K562 (cell line): ENCODE measurements around the gene GFI1B. TPM values are rescaled to one million over a fixed set of nuclear protein-coding genes. Genes with fewer than 3 reads are reported as not detected.

ENCODE experiments used
- ATF7 ChIP-seq: fragments of 450-650 bp; IDR thresholded peaks from 2 replicates; pipeline ENCODE4 v1.7.1; 2014; ENCODE audit warnings: mild to moderate bottlenecking, moderate library complexity
- FOXJ3 ChIP-seq: sonication (generic); formaldehyde crosslinking; IDR thresholded peaks from 2 replicates; pipeline ENCODE4 v1.4.0; 2020; ENCODE audit warnings: mild to moderate bottlenecking, missing genetic modification reagents
- FOXK1 ChIP-seq: sonication (generic); formaldehyde crosslinking; IDR thresholded peaks from 2 replicates; pipeline ENCODE4 v1.8.0; 2022; ENCODE audit warnings: missing genetic modification reagents, mild to moderate bottlenecking, borderline replicate concordance
- KDM1A ChIP-seq, 2 experiments: fragments of 450-650 bp; IDR thresholded peaks; 2 replicates each; pipeline ENCODE4 v1.6.1; 2016; ENCODE audit warnings: mild to moderate bottlenecking in 2 of 2
- KLF1 ChIP-seq: fragments of 450-650 bp; IDR thresholded peaks from 2 replicates; pipeline ENCODE4 v1.6.1; 2016; ENCODE audit warnings: missing genetic modification characterization, missing compliant biosample characterization
- MYBL2 ChIP-seq, 2 experiments: fragments of 450-650 bp in 1 of 2; sonication (generic) in 1 of 2; formaldehyde crosslinking in 1 of 2; IDR thresholded peaks; 2 replicates each; pipeline versions ENCODE4 v1.6.1 to v1.8.1; 2017 to 2022; ENCODE audit warnings: borderline replicate concordance in 1 of 2, inconsistent platforms in 1 of 2, low read depth in 1 of 2, mild to moderate bottlenecking in 1 of 2, missing genetic modification reagents in 1 of 2, moderate library complexity in 1 of 2
- NR0B1 ChIP-seq: fragments of 450-650 bp; IDR thresholded peaks from one replicate; pipeline ENCODE4 v1.6.1; 2018; ENCODE audit warnings: mild to moderate bottlenecking, moderate library complexity; ENCODE audit not compliant: partially characterized antibody
- NR2C1 ChIP-seq, 2 experiments: fragments of 450-650 bp; IDR thresholded peaks; 2 replicates each; pipeline ENCODE4 v1.6.1; 2017; ENCODE audit warnings: mild to moderate bottlenecking in 2 of 2, antibody characterized with exemption in 1 of 2, inconsistent platforms in 1 of 2, missing compliant biosample characterization in 1 of 2, missing genetic modification characterization in 1 of 2
- RNF219 ChIP-seq: fragments of 250-450 bp; sonication (Bioruptor Pico); IDR thresholded peaks from 2 replicates; pipeline ENCODE4 v1.5.0; 2022; ENCODE audit warnings: mild to moderate bottlenecking
- RUNX1 ChIP-seq: sonication (generic); IDR thresholded peaks from 2 replicates; pipeline ENCODE4 v1.6.1; 2016; ENCODE audit warnings: antibody characterized with exemption, low read depth
- STAT5A ChIP-seq: IDR thresholded peaks from 2 replicates; pipeline ENCODE4 v1.6.1; 2012; ENCODE audit warnings: low read length, inconsistent platforms, borderline replicate concordance
- TOE1 ChIP-seq, 2 experiments: fragments of 450-650 bp in 1 of 2; sonication (generic) in 1 of 2; formaldehyde crosslinking in 1 of 2; IDR thresholded peaks; 2 replicates each; pipeline versions ENCODE4 v1.7.1 to v1.8.0; 2016 to 2022; ENCODE audit warnings: borderline replicate concordance in 2 of 2, mild to moderate bottlenecking in 2 of 2, antibody characterized with exemption in 1 of 2, inconsistent platforms in 1 of 2, low read depth in 1 of 2, missing genetic modification reagents in 1 of 2, moderate library complexity in 1 of 2
- ZBTB7A ChIP-seq: IDR thresholded peaks from 2 replicates; pipeline ENCODE4 v1.6.1; 2011; ENCODE audit warnings: low read depth, mild to moderate bottlenecking, low read length, moderate library complexity, borderline replicate concordance; ENCODE audit not compliant: control insufficient read depth
- ZNF431 ChIP-seq: sonication (generic); formaldehyde crosslinking; IDR thresholded peaks from 2 replicates; pipeline ENCODE4 v1.8.0; 2022; ENCODE audit warnings: mild to moderate bottlenecking, missing genetic modification reagents
- ZNF644 ChIP-seq: fragments of 200-800 bp; sonication (Bioruptor generic); IDR thresholded peaks from 2 replicates; pipeline ENCODE4 v1.6.1; 2016; ENCODE audit warnings: low read depth, missing genetic modification characterization, missing compliant biosample characterization
- polyA plus RNA-seq, 8 experiments: library from polyadenylated mRNA; depleted of rRNA in 4 of 8; stranded (reverse) in 5 of 8; unstranded in 3 of 8; fragments of >200 nt; fragmentation: Nextera tagmentation in 2 of 8; fragmentation: Illumina TruSeq in 1 of 8; extraction: Ambion mirVana in 2 of 8; extraction: Trizol in 1 of 8; gene quantifications; 2 replicates each; pipeline versions ENCODE4 v1.2.1 to v1.2.3, GENCODE V29; 2011 to 2014; ENCODE audit warnings: inconsistent platforms in 1 of 8, missing spikeins in 1 of 8
- total RNA-seq, 7 experiments: library from RNA; depleted of rRNA in 6 of 7; stranded (reverse); fragments of >200 nt in 6 of 7; fragmentation: Illumina TruSeq in 2 of 7; extraction: Trizol in 2 of 7; gene quantifications; 2 replicates each; pipeline versions ENCODE4 v1.2.1 to v1.2.3, GENCODE V29; 2011 to 2021; ENCODE audit warnings: low replicate concordance in 1 of 7
- TF ChIP-seq, protein P1 (sequence below): sonication (generic); formaldehyde crosslinking; IDR thresholded peaks from 2 replicates; pipeline ENCODE4 v1.8.0; 2022; ENCODE audit warnings: missing genetic modification reagents, mild to moderate bottlenecking, borderline replicate concordance

GFI1B gene
- total and polyA plus RNA-seq, 9 of the 15 experiments (the other 6 are each of a cell fraction or from before 2014, with no cell fraction given) = 8.0 to 75.7 (median 34.5) TPM

DNA sequence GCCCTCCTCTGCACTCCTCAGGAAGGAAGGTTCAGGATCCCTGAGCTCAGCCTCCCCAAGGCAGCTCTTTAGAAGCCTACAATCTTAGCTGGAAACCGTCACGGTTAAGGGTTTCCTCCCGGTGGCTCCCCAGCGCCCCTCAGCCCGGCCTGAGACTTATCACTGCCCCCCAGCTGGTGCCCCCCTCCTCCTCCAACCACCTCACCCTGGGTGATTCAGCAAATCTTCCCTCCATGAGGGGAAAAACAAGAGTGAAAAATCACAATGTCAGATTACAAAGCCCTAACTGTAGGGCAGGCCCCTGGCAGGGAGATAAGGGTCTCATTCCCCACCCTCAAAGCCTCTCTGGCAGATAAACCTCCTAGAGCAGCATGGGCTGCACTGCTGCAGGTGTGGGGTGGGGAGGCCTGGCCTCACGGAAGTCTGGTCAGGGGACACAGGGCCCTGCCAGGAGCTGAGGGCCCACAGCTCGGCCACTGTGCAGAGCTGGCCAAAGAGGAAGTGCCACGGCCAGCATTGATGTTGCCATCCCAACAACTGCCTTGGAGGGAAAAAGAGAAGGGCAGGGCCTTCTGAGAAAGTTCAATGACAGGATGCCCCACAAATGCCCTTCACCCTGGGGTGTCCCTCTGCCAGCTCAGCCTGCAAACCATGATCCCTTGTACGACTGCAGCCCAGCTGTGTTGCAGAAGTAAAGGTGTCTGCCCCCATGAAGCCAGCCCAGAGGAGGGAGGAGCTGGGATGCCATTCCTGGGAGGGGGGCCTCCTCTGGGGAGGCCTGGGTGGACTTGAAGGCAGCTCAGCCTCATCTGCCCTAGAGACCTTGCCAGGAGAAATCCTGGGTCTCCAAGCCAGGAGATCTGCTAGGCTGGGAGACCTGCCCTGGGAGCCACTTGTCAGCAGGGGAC is 25.9 kb downstream of the GFI1B start (continued):
- TF ChIP-seq FOXK1 (CRISPR knock-in tag) (no peak; the same call in 1 of the 2 replicates), KLF1 (peak; percentile 67; the same call in 1 of the 2 replicates), ZNF644 (peak; percentile 80; the same call in 1 of the 2 replicates), NR0B1 (no peak), FOXJ3 (CRISPR knock-in tag) (no peak), RNF219 (CRISPR knock-in tag) (no peak), RUNX1 (peak; percentile 92; the same call in 1 of the 2 replicates), KDM1A (IDR thresholded peaks at IDR 0.05) (no peak), ATF7 (peak; percentile 87), STAT5A (peak; percentile 89), ZBTB7A (peak; percentile 99), TOE1 (IDR thresholded peaks at IDR 0.05; ENCODE audit: borderline replicate concordance) (peak; percentile 71; the same call in 1 of the 2 replicates), TOE1 (CRISPR knock-in tag; IDR thresholded peaks at IDR 0.05; ENCODE audit: borderline replicate concordance, low read depth) (no peak), NR2C1 (IDR thresholded peaks at IDR 0.05) (no peak), NR2C1 (tag; IDR thresholded peaks at IDR 0.05) (peak; percentile 51), MYBL2 (IDR thresholded peaks at IDR 0.05; ENCODE audit: low read depth) (no peak), MYBL2 (CRISPR knock-in tag; IDR thresholded peaks at IDR 0.05; ENCODE audit: borderline replicate concordance) (no peak), ZNF431 (CRISPR knock-in tag) (no peak)
- TF ChIP-seq, protein P1, sequence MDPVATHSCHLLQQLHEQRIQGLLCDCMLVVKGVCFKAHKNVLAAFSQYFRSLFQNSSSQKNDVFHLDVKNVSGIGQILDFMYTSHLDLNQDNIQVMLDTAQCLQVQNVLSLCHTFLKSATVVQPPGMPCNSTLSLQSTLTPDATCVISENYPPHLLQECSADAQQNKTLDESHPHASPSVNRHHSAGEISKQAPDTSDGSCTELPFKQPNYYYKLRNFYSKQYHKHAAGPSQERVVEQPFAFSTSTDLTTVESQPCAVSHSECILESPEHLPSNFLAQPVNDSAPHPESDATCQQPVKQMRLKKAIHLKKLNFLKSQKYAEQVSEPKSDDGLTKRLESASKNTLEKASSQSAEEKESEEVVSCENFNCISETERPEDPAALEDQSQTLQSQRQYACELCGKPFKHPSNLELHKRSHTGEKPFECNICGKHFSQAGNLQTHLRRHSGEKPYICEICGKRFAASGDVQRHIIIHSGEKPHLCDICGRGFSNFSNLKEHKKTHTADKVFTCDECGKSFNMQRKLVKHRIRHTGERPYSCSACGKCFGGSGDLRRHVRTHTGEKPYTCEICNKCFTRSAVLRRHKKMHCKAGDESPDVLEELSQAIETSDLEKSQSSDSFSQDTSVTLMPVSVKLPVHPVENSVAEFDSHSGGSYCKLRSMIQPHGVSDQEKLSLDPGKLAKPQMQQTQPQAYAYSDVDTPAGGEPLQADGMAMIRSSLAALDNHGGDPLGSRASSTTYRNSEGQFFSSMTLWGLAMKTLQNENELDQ (CRISPR knock-in tag) = no peak
